NB4 (cell line): ENCODE measurements around the gene HTR4.

Experiments used
- CTCF ChIP-seq: IDR thresholded peaks from one replicate; pipeline ENCODE4 v1.5.1; 2012; ENCODE audit warnings: low read depth, low read length
- POLR2A ChIP-seq: IDR thresholded peaks from 2 replicates; pipeline ENCODE4 v1.6.1; 2011; ENCODE audit warnings: mild to moderate bottlenecking; ENCODE audit not compliant: insufficient read length; ENCODE audit errors: extremely low read depth

DNA sequence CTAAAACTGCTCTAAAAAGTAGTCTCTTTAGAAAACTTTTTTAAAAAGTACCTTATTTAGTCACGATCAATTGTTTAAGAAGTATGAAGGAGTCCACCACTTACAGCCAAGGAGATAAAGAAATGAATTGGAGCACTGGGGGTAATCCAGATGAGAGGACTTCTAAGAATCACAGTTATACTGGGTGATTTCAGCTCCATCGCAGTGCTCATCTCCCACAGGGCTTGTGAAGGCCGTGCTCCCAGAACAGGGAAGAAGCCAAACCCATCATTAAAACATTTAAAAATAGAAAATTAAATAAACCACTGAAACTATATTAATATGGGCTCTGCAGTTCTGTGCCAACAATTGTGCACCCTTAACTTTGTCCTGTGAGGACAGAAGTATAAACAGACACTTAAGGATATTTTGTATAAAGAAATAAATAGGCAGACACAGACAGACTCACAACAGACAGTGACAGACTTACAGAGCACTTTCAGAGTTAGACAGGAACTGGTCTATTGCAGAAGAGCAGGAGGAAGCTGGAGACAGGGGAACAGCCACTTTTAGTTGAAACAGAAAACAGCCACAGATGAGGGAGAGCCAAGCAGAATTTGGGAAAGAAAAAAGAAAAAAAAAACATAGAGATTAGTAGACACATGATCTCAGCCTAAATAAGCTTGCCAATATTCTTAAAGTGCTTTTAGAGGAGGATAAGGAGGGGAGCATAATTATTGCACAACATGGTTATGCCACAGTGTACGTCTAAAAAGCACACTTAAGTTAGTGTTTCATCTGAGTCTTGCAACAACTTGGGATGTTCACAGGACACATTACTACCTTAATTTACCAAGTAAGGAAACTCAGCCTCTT, 188.7 kb downstream of the HTR4 start:
- TF ChIP-seq POLR2A = no peak
- TF ChIP-seq CTCF = no peak
